Hepatocyte (in vitro differentiated cells): ENCODE data around the gene MOB3B.

Source experiments
- CTCF ChIP-seq: fragments of 200-600 bp; sonication (generic); IDR thresholded peaks from 2 replicates; pipeline ENCODE4 v1.5.1; 2016; ENCODE audit warnings: antibody characterized with exemption, mild to moderate bottlenecking; ENCODE audit not compliant: poor library complexity
- EZH2phosphoT487 ChIP-seq: fragments of 200-600 bp; sonication (generic); IDR thresholded peaks from one replicate; pipeline ENCODE4 v1.6.1; 2018; ENCODE audit warnings: antibody characterized with exemption, mild to moderate bottlenecking, low read depth, moderate library complexity; ENCODE audit not compliant: unreplicated experiment, severe bottlenecking

GRCh38 chr9:27467486-27467885, 62.1 kb downstream of the MOB3B start:
- no peak for TF ChIP-seq CTCF
- no peak for TF ChIP-seq EZH2phosphoT487
